Measurements from ENCODE around the gene NSRP1.
"Not testable (repeated sequence)": the region's sequence is repeated elsewhere in the genome, so short reads cannot be mapped to it uniquely, and the experiment has no call there.

The NSRP1 gene

GRCh38 chr17:30219315-30219714, 102.7 kb downstream of the NSRP1 start:
- in situ Hi-C loops (cut with HindIII; ENCODE audit: low sequenced_read_pairs), result no loop called here

- in situ Hi-C loops (cut with HindIII; ENCODE audit: low sequenced_read_pairs), result no loop called here
These were observed 103.2 kb downstream of the NSRP1 start for GRCh38 chr17:30219833-30220232.

- in situ Hi-C loops (cut with HindIII; ENCODE audit: low sequenced_read_pairs), result no loop called here
These were observed 103.8 kb downstream of the NSRP1 start for GRCh38 chr17:30220414-30220813.

- in situ Hi-C loops (cut with HindIII; ENCODE audit: low sequenced_read_pairs), result no loop called here
These were observed 104.7 kb downstream of the NSRP1 start for GRCh38 chr17:30221346-30221745.

DNA sequence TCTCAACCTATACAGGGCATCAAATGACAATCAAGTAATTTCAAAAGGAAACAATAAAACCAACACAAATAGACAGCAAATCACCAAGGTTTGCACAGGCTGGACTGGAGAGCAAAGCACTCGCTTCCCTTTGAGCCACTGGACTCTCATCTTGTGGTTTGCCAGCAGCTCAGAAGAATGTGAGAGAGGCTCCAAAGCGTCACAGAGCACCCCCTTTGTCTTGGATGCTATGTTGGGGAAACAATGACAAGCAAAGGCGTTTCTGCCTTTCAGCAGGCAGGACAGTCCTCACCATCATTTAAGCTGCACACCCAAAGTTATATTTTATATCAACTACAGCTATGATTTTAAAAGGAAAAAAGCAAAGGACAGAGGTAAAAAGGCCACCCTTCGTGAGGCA, 105.6 kb downstream of the NSRP1 start:
- in situ Hi-C loops (cut with HindIII; ENCODE audit: low sequenced_read_pairs), result no loop called here

- in situ Hi-C loops (cut with HindIII; ENCODE audit: low sequenced_read_pairs), result no loop called here
These were observed 106.1 kb downstream of the NSRP1 start for GRCh38 chr17:30222721-30223175.

- in situ Hi-C loops (cut with HindIII; ENCODE audit: low sequenced_read_pairs), result no loop called here
These were observed 107.9 kb downstream of the NSRP1 start for GRCh38 chr17:30224419-30224960.

- in situ Hi-C loops (cut with HindIII; ENCODE audit: low sequenced_read_pairs), result no loop called here
These were observed 108.5 kb downstream of the NSRP1 start for GRCh38 chr17:30225112-30225511.

GRCh38 chr17:30225919-30226553, 109.4 kb downstream of the NSRP1 start:
- in situ Hi-C loops (cut with HindIII; ENCODE audit: low sequenced_read_pairs), result no loop called here

GRCh38 chr17:30226878-30227277, 110.3 kb downstream of the NSRP1 start:
- in situ Hi-C loops (cut with HindIII; ENCODE audit: low sequenced_read_pairs), result no loop called here

DNA sequence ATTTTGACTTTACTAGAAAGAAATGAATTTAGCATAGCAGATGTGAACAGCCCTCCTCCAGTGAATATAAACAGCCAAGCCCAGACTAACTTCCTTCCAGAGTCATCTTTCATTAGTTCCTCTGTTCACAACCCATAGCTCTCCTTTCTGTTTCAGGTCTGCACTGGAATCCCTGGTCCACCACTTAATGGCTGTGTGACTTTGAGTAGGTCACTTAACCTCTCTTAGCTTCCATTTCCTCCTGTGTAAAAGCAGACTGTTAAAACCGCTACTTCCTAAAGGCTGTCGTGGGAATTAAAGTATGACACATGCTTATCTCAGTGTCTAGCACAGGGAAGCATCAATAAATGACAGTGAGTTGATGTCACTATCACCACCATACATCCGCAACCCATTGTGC, 111.4 kb downstream of the NSRP1 start:
- in situ Hi-C loops (cut with HindIII; ENCODE audit: low sequenced_read_pairs), result no loop called here

GRCh38 chr17:30229012-30229411, 112.4 kb downstream of the NSRP1 start:
- in situ Hi-C loops (cut with HindIII; ENCODE audit: low sequenced_read_pairs), result no loop called here

DNA sequence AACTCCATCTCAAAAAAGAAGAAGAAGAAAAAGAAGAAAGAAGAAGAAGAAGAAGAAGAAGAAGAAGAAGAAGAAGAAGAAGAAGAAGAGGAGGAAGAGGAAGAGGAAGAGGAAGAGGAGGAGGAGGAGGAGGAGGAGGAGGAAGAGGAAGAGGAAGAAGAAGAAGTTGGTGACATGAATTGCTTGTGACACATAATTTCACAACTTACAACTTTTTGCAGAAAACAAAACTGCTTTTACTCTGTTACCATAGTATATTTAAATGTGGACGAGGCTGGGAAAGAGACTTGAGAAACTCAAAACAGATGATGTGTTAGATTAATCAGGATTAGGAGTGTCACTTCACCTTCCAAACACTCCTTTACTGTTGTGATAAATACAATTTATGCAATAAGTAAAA, 113.4 kb downstream of the NSRP1 start:
- in situ Hi-C loops (cut with HindIII; ENCODE audit: low sequenced_read_pairs), result not testable (repeated sequence)

DNA sequence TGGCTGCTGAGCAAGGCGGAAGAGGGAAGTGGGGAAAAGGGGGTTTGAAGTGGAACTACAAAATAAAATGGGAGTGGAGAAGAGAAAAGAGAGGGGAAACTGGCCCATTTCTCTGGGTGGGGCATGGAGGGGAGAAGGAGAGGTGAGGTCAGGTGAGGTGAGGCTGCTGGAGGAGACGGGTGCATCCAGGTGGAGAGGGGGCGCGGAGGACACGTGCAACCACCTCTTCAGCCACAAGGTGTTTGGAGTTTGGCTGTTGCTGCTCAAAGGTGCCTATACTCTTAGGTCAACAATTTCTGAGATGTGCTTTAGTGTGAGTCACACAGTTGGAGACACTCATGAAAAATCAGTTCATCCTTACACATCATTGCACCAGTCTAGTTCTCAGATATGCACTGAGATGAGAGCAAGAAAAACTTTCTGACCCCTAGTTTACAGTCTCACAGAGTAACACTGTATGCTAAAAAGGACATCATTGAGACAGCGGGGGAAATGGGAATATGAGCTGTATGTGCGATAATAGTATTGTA, 114.0 kb downstream of the NSRP1 start:
- in situ Hi-C loops (cut with HindIII; ENCODE audit: low sequenced_read_pairs), result no loop called here

DNA sequence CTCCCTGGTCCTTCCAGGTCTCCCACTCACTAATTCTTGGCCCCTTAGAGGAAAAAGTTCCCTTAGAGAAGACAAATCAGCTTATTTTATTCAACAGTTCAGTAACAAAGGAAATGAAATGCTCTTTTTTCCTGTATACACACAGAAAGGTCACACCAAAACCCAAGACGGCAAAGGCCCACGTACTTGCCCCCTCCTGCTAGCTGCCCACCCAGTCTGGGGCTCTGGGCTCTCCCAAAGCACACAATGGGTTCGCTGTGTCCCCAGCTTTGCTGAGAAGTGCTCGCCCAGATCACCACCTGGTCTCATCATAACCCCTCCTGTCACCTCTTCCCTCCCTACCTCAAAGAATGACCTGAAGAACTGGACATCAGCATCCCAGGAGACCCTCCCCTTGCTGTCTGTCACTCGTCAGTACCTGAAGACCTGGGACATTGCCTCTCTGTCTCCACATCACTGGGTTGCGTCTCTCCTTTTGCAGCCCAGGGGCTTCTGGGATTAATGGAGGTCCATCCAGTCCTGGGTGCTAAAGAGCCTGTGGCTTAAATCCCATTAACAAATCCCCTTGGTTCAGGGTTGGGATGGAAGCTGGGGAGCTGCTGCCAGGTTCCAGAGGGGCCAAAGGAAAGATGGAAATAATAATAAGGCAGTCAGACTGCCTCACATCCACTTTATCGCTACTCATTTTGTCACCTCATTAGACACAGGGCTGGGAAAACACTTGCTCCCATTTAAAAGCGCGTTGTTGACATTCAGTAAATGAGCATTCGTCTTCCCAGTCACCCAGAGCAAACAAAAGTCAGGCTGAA, 115.6 kb downstream of the NSRP1 start:
- in situ Hi-C loops (cut with HindIII; ENCODE audit: low sequenced_read_pairs), result no loop called here

GRCh38 chr17:30232824-30233427, 116.3 kb downstream of the NSRP1 start:
- in situ Hi-C loops (cut with HindIII; ENCODE audit: low sequenced_read_pairs), result no loop called here

- in situ Hi-C loops (cut with HindIII; ENCODE audit: low sequenced_read_pairs), result no loop called here
These were observed 117.7 kb downstream of the NSRP1 start for GRCh38 chr17:30234296-30234695.

DNA sequence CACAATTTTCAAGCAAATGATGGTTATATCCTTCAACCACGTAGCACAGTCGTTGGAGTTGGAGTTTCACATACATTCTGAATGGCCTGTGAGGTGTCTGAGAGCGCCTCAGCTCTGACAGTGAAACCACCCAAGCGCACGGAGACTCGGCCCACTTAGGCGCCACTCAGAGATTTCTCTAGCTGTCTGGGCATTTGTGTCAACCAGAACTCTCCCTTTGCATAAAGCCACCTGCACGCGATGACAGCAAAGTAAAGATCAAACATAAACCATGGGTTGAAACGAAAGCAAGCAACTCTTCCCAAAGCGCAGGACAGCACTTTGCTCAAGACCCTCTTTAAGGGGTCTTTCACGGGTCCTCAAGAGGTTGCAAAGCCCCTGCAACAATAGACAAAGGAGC, 118.3 kb downstream of the NSRP1 start:
- in situ Hi-C loops (cut with HindIII; ENCODE audit: low sequenced_read_pairs), result no loop called here

- in situ Hi-C loops (cut with HindIII; ENCODE audit: low sequenced_read_pairs), result no loop called here
These were observed 119.0 kb downstream of the NSRP1 start, which contains the start of gene SLC6A4 for GRCh38 chr17:30235386-30236296. Gene SLC6A4 (minus strand): TSS chr17:30235697. CDS start chr17:30221958, 13,739 bp downstream.

All from DLD1 (cell line).